SK-N-SH treated with all-trans-retinoic acid at 6 μM for 48 hours (cell line): ENCODE measurements around the gene TNRC6A.

ENCODE experiments used
- ATAC-seq: fragments of 200-7000 bp; cut with Tn5 transposase; 3 replicates; pipeline ENCODE4 v1.9.1; 2020; ENCODE audit warnings: mild to moderate bottlenecking, moderate library complexity
- ARNTL ChIP-seq: fragments of 450-650 bp; formaldehyde crosslinking; IDR thresholded peaks from 2 replicates; pipeline ENCODE4 v1.5.0; 2020; ENCODE audit warnings: low read depth, mild to moderate bottlenecking, moderate library complexity, borderline replicate concordance
- BACH2 ChIP-seq: fragments of 250-450 bp; sonication (Bioruptor Pico); IDR thresholded peaks from 2 replicates; pipeline ENCODE4 v1.9.0; 2021; ENCODE audit warnings: mild to moderate bottlenecking, borderline replicate concordance
- CSDC2 ChIP-seq: fragments of 250-450 bp; sonication (Bioruptor Pico); IDR thresholded peaks from 2 replicates; pipeline ENCODE4 v1.5.0; 2020; ENCODE audit warnings: mild to moderate bottlenecking, moderate library complexity
- ESRRG ChIP-seq: fragments of 250-450 bp; sonication (Bioruptor Pico); IDR thresholded peaks from 2 replicates; pipeline ENCODE4 v1.6.1; 2021; ENCODE audit warnings: mild to moderate bottlenecking
- ISL1 ChIP-seq: fragments of 250-450 bp; sonication (Bioruptor Pico); IDR thresholded peaks from 2 replicates; pipeline ENCODE4 v2.1.2; 2022; ENCODE audit warnings: mild to moderate bottlenecking, moderate library complexity
- OSR1 ChIP-seq: fragments of 250-450 bp; sonication (Bioruptor Pico); IDR thresholded peaks from 2 replicates; pipeline ENCODE4 v1.8.0; 2022; ENCODE audit warnings: moderate library complexity, mild to moderate bottlenecking, inconsistent platforms
- PPARA ChIP-seq: fragments of 250-450 bp; sonication (Bioruptor Pico); IDR thresholded peaks from 2 replicates; pipeline ENCODE4 v1.5.0; 2020; ENCODE audit warnings: mild to moderate bottlenecking, borderline replicate concordance
- RARB ChIP-seq: fragments of 250-450 bp; sonication (Bioruptor Pico); IDR thresholded peaks from 2 replicates; pipeline ENCODE4 v1.8.0; 2021; ENCODE audit warnings: mild to moderate bottlenecking, moderate library complexity
- TCF4 ChIP-seq: fragments of 250-450 bp; sonication (Bioruptor Pico); IDR thresholded peaks from 2 replicates; pipeline ENCODE4 v1.8.0; 2021; ENCODE audit warnings: mild to moderate bottlenecking, moderate library complexity, borderline replicate concordance
- TOX ChIP-seq: fragments of 250-450 bp; sonication (Bioruptor Pico); IDR thresholded peaks from 2 replicates; pipeline ENCODE4 v1.8.0; 2021; ENCODE audit warnings: mild to moderate bottlenecking, moderate library complexity, borderline replicate concordance
- ZC3H10 ChIP-seq: fragments of 250-450 bp; sonication (Bioruptor Pico); IDR thresholded peaks from 2 replicates; pipeline ENCODE4 v1.5.1; 2021; ENCODE audit warnings: mild to moderate bottlenecking, moderate library complexity
- ZFP3 ChIP-seq: fragments of 250-450 bp; sonication (Bioruptor Pico); IDR thresholded peaks from 2 replicates; pipeline ENCODE4 v1.5.0; 2020; ENCODE audit warnings: mild to moderate bottlenecking, moderate library complexity
- ZFP30 ChIP-seq: fragments of 450-650 bp; formaldehyde crosslinking; IDR thresholded peaks from 2 replicates; pipeline ENCODE4 v1.5.0; 2022; ENCODE audit warnings: mild to moderate bottlenecking, moderate library complexity
- ZNF565 ChIP-seq: fragments of 450-650 bp; formaldehyde crosslinking; conservative IDR thresholded peaks from 2 replicates; pipeline ENCODE4 v1.5.0; 2020; ENCODE audit warnings: low read depth, mild to moderate bottlenecking, moderate library complexity
- ZNF70 ChIP-seq: fragments of 450-650 bp; formaldehyde crosslinking; IDR thresholded peaks from 2 replicates; pipeline ENCODE4 v1.5.0; 2020; ENCODE audit warnings: mild to moderate bottlenecking, moderate library complexity
- ZNF8 ChIP-seq: fragments of 450-650 bp; formaldehyde crosslinking; IDR thresholded peaks from 2 replicates; pipeline ENCODE4 v1.5.0; 2020; ENCODE audit warnings: mild to moderate bottlenecking, moderate library complexity
- TF ChIP-seq, protein P1 (sequence below): fragments of 250-450 bp; sonication (Bioruptor Pico); IDR thresholded peaks from 2 replicates; pipeline ENCODE4 v1.5.1; 2020; ENCODE audit warnings: low read depth, mild to moderate bottlenecking, moderate library complexity
- TF ChIP-seq, protein P2 (sequence below): fragments of 250-450 bp; sonication (Bioruptor Pico); IDR thresholded peaks from 2 replicates; pipeline ENCODE4 v1.5.1; 2021; ENCODE audit warnings: mild to moderate bottlenecking, moderate library complexity
- TF ChIP-seq, protein P3 (sequence below): fragments of 250-450 bp; sonication (Bioruptor Pico); IDR thresholded peaks from 2 replicates; pipeline ENCODE4 v1.5.0; 2020; ENCODE audit warnings: mild to moderate bottlenecking, moderate library complexity

Gene TNRC6A

DNA sequence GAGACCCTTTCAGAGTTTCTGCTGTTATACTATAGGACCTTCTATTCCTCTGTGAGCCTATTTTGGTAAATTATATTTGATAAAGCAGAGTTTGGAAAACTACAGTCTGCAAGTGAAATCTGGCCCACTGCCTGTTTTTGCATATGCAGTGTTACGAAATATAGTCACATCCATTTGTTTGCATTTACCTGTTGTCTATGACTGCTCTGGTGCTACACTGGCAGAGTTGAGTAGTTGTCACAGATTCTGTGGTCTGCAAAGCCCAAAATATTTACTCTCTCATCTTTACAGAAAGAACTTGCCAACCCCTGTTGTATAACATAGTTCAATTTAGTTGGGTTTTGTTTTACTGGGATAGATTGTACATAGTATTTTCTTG is 42.3 kb downstream of the TNRC6A start:
- no peak for TF ChIP-seq CSDC2
- ATAC-seq: no peak

DNA sequence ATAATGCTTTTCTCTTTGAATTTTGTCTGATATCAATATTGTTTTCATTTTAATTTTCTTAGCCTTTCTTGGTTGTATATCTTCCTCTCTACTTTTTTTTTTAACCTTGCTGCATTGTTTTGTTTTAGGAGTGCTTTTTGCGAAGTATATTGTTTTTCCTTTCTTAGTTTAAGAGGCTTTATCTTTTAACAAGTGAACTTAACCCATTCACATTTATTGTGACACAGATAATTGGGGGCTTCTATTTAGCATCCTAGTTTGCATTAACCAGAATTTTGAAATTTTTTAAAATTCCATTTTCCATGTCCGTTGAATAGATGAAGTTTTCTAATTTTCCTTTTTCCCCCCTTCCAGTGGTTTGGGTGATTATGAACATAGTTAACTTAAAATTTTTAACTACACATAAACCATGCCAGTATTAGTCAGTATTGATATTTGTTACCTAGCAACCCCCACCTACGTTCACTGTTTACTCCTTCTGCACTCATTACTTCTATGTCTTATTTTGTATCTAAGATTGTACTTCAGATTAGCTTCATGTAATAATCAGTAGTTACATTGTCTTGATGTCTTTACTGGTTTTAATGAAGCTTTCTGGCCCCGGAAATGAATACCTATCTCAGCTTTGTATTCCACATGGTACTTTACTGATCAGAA is 44.4 kb downstream of the TNRC6A start:
- TF ChIP-seq ZFP3 (CRISPR knock-in tag) (no peak), ZNF565 (CRISPR knock-in tag) (no peak), RARB (CRISPR knock-in tag) (no peak), ARNTL (CRISPR knock-in tag) (no peak), TCF4 (CRISPR knock-in tag) (no peak), ISL1 (CRISPR knock-in tag) (no peak), OSR1 (no peak), ZFP30 (no peak), ESRRG (CRISPR knock-in tag) (no peak), CSDC2 (no peak), TOX (CRISPR knock-in tag) (no peak), PPARA (CRISPR knock-in tag) (no peak), ZC3H10 (CRISPR knock-in tag) (no peak)
- TF ChIP-seq, protein P1, sequence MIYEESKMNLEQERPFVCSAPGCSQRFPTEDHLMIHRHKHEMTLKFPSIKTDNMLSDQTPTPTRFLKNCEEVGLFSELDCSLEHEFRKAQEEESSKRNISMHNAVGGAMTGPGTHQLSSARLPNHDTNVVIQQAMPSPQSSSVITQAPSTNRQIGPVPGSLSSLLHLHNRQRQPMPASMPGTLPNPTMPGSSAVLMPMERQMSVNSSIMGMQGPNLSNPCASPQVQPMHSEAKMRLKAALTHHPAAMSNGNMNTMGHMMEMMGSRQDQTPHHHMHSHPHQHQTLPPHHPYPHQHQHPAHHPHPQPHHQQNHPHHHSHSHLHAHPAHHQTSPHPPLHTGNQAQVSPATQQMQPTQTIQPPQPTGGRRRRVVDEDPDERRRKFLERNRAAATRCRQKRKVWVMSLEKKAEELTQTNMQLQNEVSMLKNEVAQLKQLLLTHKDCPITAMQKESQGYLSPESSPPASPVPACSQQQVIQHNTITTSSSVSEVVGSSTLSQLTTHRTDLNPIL (CRISPR knock-in tag): no peak
- TF ChIP-seq, protein P2, sequence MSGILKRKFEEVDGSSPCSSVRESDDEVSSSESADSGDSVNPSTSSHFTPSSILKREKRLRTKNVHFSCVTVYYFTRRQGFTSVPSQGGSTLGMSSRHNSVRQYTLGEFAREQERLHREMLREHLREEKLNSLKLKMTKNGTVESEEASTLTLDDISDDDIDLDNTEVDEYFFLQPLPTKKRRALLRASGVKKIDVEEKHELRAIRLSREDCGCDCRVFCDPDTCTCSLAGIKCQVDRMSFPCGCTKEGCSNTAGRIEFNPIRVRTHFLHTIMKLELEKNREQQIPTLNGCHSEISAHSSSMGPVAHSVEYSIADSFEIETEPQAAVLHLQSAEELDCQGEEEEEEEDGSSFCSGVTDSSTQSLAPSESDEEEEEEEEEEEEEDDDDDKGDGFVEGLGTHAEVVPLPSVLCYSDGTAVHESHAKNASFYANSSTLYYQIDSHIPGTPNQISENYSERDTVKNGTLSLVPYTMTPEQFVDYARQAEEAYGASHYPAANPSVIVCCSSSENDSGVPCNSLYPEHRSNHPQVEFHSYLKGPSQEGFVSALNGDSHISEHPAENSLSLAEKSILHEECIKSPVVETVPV: no peak
- ATAC-seq: no peak

DNA sequence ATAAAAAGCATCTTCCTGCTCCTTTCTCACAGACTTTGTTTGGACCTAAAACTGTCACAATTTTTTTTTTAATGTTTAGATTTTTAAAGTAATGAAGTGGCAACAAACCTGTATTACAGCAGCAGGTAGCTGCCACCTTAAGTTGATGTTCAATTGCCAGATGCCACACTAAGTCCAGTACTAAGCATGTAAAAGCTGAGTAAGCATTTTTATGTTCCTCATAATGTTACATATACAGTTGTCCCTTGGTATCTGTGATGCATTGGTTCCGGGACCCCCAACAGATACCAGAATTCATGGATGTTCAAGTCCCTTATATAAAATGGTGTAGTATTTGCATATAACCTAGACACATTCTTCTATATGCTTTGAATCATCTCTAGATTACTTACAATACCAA is 45.1 kb downstream of the TNRC6A start:
- TF ChIP-seq ZNF8: no peak
- TF ChIP-seq, protein P2: no peak
- TF ChIP-seq, all 23 proteins: peak for 0
- no peak for ATAC-seq

DNA sequence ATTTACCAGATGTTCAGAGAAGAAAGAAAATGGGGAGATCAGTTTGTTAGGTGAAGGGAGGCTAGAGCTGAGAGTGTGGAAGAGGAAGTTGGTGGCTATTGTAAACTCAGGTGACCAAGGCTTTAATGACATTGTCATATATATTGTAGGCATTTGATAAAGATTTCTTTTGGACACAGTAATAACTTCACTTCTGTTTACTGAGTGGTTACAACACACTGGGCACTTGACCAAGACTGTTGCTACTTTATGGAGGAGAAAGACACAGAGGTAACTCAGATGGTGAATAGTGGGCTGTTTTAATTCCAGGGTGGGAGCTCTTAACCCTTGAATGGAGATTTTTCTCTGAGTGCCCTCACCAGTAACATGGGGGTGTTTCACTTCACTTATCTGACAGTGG is 46.0 kb downstream of the TNRC6A start:
- ATAC-seq: no peak
- no peak for TF ChIP-seq RARB (CRISPR knock-in tag)
- TF ChIP-seq, protein P2: no peak
- TF ChIP-seq, protein P3, sequence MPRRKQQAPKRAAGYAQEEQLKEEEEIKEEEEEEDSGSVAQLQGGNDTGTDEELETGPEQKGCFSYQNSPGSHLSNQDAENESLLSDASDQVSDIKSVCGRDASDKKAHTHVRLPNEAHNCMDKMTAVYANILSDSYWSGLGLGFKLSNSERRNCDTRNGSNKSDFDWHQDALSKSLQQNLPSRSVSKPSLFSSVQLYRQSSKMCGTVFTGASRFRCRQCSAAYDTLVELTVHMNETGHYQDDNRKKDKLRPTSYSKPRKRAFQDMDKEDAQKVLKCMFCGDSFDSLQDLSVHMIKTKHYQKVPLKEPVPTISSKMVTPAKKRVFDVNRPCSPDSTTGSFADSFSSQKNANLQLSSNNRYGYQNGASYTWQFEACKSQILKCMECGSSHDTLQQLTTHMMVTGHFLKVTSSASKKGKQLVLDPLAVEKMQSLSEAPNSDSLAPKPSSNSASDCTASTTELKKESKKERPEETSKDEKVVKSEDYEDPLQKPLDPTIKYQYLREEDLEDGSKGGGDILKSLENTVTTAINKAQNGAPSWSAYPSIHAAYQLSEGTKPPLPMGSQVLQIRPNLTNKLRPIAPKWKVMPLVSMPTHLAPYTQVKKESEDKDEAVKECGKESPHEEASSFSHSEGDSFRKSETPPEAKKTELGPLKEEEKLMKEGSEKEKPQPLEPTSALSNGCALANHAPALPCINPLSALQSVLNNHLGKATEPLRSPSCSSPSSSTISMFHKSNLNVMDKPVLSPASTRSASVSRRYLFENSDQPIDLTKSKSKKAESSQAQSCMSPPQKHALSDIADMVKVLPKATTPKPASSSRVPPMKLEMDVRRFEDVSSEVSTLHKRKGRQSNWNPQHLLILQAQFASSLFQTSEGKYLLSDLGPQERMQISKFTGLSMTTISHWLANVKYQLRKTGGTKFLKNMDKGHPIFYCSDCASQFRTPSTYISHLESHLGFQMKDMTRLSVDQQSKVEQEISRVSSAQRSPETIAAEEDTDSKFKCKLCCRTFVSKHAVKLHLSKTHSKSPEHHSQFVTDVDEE (CRISPR knock-in tag): no peak

DNA sequence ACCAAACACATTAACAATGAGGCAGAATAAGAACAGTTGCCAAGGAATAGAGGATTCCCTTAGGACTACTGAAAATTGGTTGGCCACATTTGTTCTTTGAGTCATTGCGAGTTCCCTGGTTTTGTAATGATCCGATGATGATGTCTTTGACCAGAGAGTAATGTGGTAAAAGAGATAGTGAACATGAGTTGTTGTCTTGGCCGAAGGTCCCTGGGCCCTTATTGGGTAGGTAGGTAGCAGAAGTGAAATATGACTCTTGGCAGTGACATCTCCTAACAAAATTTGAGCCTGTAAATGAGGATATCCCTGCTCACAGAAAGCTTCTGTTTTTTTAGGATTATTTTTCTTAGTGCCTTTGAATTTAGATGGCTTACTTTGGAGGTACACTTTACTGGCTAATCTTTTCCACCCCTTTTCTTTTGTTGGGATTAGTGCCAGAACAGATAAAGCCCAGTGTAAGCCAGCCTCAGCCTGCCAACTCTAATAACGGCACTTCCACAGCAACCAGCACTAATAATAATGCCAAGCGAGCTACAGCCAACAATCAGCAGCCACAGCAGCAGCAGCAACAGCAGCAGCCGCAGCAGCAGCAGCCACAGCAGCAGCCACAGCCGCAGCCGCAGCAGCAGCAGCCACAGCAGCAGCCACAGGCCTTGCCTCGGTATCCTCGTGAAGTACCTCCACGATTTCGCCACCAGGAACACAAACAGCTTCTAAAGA is 47.2 kb downstream of the TNRC6A start:
- TF ChIP-seq ZNF70 (CRISPR knock-in tag) (no peak), ISL1 (CRISPR knock-in tag) (0 out of 2 replicates have a peak, but pooled peaks have one; percentile 13), OSR1 (no peak), BACH2 (no peak)
- peak; percentile 59; the same call in 2 of the 3 replicates for ATAC-seq
